Ovary (tissue), 9 donors: ENCODE measurements around the gene ALCAM. TPM values are rescaled to one million over a fixed set of nuclear protein-coding genes. Genes with fewer than 3 reads are reported as not detected.

ENCODE experiments used
- DNase-seq, 5 donors: peaks; one replicate each; pipeline ENCODE4 v3.0.0-alpha.2; 2019 to 2020
- H3K27ac ChIP-seq, 2 donors: fragments of 200-600 bp; one replicate each; pipeline versions ENCODE4 v1.5.1 to v1.8.0; 2019 to 2022
- H3K27me3 ChIP-seq: fragments of 200-600 bp; one replicate; pipeline ENCODE4 v1.8.0; 2022
- H3K36me3 ChIP-seq: fragments of 200-600 bp; sonication (generic); one replicate; pipeline ENCODE4 v1.5.1; 2019
- H3K4me1 ChIP-seq: one replicate; pipeline ENCODE4 v1.8.1; 2013; ENCODE audit warnings: mild to moderate bottlenecking, moderate library complexity; ENCODE audit not compliant: insufficient read depth
- H3K4me3 ChIP-seq: fragments of 200-600 bp; sonication (generic); one replicate; pipeline ENCODE4 v1.5.1; 2017
- H3K9me3 ChIP-seq, 2 donors: fragments of 200-600 bp in 1 of 2; sonication (generic) in 1 of 2; one replicate each; pipeline versions ENCODE4 v1.5.1 to v1.8.1; 2013 to 2019; ENCODE audit warnings: mild to moderate bottlenecking in 1 of 2, moderate library complexity in 1 of 2
- EP300 ChIP-seq: sonication (generic); formaldehyde crosslinking; IDR thresholded peaks from one replicate; pipeline ENCODE4 v1.6.1; 2017; ENCODE audit warnings: antibody characterized with exemption
- POLR2A ChIP-seq: fragments of 450-650 bp; IDR thresholded peaks from one replicate; pipeline ENCODE4 v1.6.1; 2017; ENCODE audit warnings: antibody characterized with exemption, mild to moderate bottlenecking, moderate library complexity
- WGBS, 3 donors: extraction: QIAGEN DNeasy Blood & Tissue Kit in 1 of 3; methylation state at CpG; one replicate each; pipeline versions ENCODE4 v1.1.5 to v1.1.7; 2013 to 2017; 5-methylcytosine and 5-hydroxymethylcytosine counted together
- intact Hi-C, 4 donors: fragments of 100-400 bp; cut with DNase I; formaldehyde crosslinking; loops; one replicate each; pipeline versions ENCODE4 v1.11.0 to v1.15.1; 2022 to 2023
- polyA plus RNA-seq, 2 donors: library from polyadenylated mRNA; stranded (reverse); fragments of 200-250 nt in 1 of 2; fragments of 350-450 nt in 1 of 2; fragmentation: Illumina TruSeq in 1 of 2; extraction: RNeasy Lipid Tissue Mini Kit (QIAGEN cat#74804) in 1 of 2; gene quantifications; one replicate each; pipeline ENCODE4 v1.2.3, GENCODE V29; 2013 to 2014
- total RNA-seq, 7 donors: library from RNA; depleted of rRNA in 2 of 7; stranded (reverse); fragments of >200 nt in 2 of 7; fragmentation: NEBNext Ultra II Directional in 3 of 7; extraction: Animal tissue kit (Norgen Biotek cat#: 25700) in 3 of 7; gene quantifications; one replicate each; pipeline versions ENCODE4 v1.1.0 to v1.2.4, GENCODE V29; 2016 to 2023
- TF ChIP-seq, protein P1 (sequence below), 3 donors: fragments of 450-650 bp in 2 of 3; fragments of 200-600 bp in 1 of 3; IDR thresholded peaks; one replicate each; pipeline versions ENCODE4 v1.5.1 to v1.8.0; 2016 to 2022; ENCODE audit warnings: antibody characterized with exemption in 3 of 3, mild to moderate bottlenecking in 1 of 3
- donor health status: DM: no; HTN: no; CAD: no; lungs with moderate emphysema.
- donor health status: DM: no; HTN: no; CAD: no.
- donor health status: Bipolar disorder and iron deficiency.
- donor health status: DM: yes; HTN: yes; CAD: no.
- donor health status: DM: no; HTN: no; CAD: no.
- donor health status: DM: yes; HTN: yes; CAD: no.

ALCAM gene
- total and polyA plus RNA-seq, 9 donors = 25.0 to 279 (median 52.1) TPM

DNA sequence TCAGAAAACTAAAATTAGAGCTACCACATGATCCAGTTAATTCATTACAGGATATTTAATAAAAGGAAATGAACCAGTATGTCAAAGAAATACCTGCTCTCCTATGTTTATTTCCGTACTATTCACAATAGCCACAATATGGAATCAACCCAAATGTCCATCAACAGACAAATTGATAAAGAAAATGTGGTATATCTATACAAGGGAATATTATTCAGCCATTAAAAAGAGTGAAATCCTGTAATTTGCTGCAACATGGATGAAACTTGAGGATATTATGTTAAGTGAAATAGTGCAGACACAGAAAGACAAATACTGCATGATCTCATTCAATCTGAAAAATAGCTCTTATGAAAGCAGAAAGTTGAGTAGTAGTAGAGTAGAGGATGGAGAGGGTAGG lies 33.7 kb upstream of the ALCAM start:
- WGBS, 3 donors = 84 to 91% (median 87%) methylated on average over 1 of the region's 1 CpG
- no peaks in the 10 kb centered on the region for H3K36me3 ChIP-seq
- no peak overlapping the region for H3K4me3 ChIP-seq
- intact Hi-C loops = no loop called here
- no peaks in the 10 kb centered on the region for H3K4me1 ChIP-seq
- H3K27ac ChIP-seq = no peak overlapping the region
- TF ChIP-seq POLR2A = no peak
- TF ChIP-seq EP300 = no peak
- TF ChIP-seq, protein P1, sequence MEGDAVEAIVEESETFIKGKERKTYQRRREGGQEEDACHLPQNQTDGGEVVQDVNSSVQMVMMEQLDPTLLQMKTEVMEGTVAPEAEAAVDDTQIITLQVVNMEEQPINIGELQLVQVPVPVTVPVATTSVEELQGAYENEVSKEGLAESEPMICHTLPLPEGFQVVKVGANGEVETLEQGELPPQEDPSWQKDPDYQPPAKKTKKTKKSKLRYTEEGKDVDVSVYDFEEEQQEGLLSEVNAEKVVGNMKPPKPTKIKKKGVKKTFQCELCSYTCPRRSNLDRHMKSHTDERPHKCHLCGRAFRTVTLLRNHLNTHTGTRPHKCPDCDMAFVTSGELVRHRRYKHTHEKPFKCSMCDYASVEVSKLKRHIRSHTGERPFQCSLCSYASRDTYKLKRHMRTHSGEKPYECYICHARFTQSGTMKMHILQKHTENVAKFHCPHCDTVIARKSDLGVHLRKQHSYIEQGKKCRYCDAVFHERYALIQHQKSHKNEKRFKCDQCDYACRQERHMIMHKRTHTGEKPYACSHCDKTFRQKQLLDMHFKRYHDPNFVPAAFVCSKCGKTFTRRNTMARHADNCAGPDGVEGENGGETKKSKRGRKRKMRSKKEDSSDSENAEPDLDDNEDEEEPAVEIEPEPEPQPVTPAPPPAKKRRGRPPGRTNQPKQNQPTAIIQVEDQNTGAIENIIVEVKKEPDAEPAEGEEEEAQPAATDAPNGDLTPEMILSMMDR (IDR thresholded peaks at IDR 0.05) = no peak
- H3K9me3 ChIP-seq = no peaks in the 10 kb centered on the region
- DNase-seq = no peak
- no peaks in the 10 kb centered on the region for H3K27me3 ChIP-seq

DNA sequence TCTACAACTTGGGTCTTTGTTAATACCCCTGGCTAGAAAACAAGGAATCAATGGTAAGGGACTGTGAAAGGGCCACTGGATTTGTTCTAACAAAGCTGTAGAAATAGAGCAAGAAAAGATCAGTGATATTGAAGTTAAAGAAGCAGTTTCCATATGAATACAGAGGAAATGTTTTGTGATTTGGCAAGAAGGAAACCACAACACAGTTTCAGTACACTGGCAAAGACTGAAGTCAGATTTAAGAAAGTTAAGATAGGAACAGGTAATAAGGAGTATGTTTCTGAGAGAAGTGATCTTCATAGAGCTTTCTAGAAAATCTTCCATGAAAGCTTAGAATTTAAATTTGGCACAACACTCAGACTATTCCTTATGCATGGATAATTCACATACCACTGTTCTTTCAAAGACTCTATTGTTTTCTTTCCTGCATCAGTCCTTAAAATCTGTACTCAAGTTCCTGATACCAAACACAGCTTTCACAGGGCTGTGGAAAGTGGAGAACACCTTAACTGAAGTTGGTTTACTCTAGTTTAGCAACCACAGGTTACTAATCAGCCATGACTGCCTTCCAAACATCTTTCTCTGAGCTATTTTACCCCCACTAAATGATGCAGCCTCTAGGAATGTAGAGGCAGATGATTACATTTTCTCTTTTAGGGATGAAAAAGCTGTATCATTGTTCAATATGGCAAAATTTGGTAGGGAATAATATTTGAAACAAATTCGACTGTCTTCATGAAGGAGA lies 32.4 kb upstream of the ALCAM start:
- intact Hi-C loops = no loop called here
- H3K4me1 ChIP-seq = no peaks in the 10 kb centered on the region
- H3K36me3 ChIP-seq = no peaks in the 10 kb centered on the region
- H3K4me3 ChIP-seq = no peak overlapping the region
- no peaks in the 10 kb centered on the region for H3K9me3 ChIP-seq
- no peaks in the 10 kb centered on the region for H3K27me3 ChIP-seq
- TF ChIP-seq, protein P1 (IDR thresholded peaks at IDR 0.05) = no peak
- TF ChIP-seq POLR2A = no peak
- TF ChIP-seq EP300 = no peak
- no peak overlapping the region for H3K27ac ChIP-seq
- 83 to 87% (median 87%) methylated on average over 1 of the region's 1 CpG for WGBS, 3 donors
- no peak for DNase-seq

DNA sequence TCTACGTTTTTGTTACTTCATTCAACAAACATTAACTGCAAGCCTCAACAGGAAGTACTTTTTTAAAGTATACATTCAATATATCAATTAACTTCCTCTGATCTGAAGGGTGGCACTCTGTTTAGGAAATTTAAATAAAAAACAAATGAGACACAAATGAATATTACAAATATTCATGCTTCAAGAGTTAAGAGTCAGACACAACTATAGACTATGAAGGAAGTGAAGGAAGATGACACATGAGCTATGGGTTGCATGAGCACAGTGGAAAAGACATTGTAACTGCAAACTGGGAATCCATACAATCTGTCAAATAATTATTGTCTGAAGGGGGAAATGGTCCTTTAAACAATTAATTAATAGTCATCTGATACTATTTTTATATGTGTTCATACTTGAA lies 26.8 kb upstream of the ALCAM start:
- H3K36me3 ChIP-seq = no peaks in the 10 kb centered on the region
- no peak for DNase-seq
- no peak overlapping the region for H3K27ac ChIP-seq
- 56 to 70% (median 59%) methylated on average over 1 of the region's 1 CpG for WGBS, 3 donors
- no peak overlapping the region for H3K4me3 ChIP-seq
- H3K9me3 ChIP-seq = no peaks in the 10 kb centered on the region
- TF ChIP-seq, protein P1 (IDR thresholded peaks at IDR 0.05) = no peak
- TF ChIP-seq EP300 (no peak), POLR2A (no peak)
- no peaks in the 10 kb centered on the region for H3K27me3 ChIP-seq
- no peaks in the 10 kb centered on the region for H3K4me1 ChIP-seq
- intact Hi-C loops = no loop called here

DNA sequence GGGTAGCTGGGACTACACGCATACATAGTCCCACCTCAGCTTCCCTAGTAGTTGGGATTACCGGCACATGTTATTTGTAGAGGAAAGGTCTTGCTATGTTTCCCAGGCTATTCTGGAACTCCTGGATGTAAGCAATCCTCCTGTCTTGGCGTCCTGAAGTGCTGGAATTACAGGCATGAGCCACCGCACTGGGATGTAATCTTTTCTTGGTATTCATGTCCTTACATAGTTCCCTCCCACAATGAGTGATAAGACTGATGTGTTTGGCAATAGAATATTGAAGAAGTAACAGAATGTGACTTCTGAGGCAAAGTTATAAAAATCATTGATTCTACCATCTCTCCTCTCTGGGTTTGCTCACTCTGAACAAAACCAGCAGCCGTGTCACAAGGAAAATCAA lies 22.7 kb upstream of the ALCAM start:
- H3K27me3 ChIP-seq = no peaks in the 10 kb centered on the region
- no peak for DNase-seq
- no peaks in the 10 kb centered on the region for H3K9me3 ChIP-seq
- no peaks in the 10 kb centered on the region for H3K36me3 ChIP-seq
- no peak overlapping the region for H3K4me3 ChIP-seq
- intact Hi-C loops = no loop called here
- TF ChIP-seq POLR2A = no peak
- no peak for TF ChIP-seq EP300
- TF ChIP-seq, protein P1 (IDR thresholded peaks at IDR 0.05) = no peak
- WGBS, 3 donors = 50 to 62% (median 52%) methylated on average over 5 of the region's 5 CpGs
- no peaks in the 10 kb centered on the region for H3K4me1 ChIP-seq
- H3K27ac ChIP-seq = no peak overlapping the region
